WERI-Rb-1 (cell line): ENCODE measurements around the gene GATA2.

Source experiments
- DNase-seq: peaks from one replicate; pipeline ENCODE4 v3.0.0-alpha.2; 2020
- H3K27ac ChIP-seq: fragments of 250-450 bp; sonication (Bioruptor Pico); 2 replicates; pipeline ENCODE4 v1.5.1; 2020; ENCODE audit warnings: mild to moderate bottlenecking, moderate library complexity
- H3K27me3 ChIP-seq: fragments of 250-450 bp; sonication (Bioruptor Pico); 2 replicates; pipeline ENCODE4 v1.5.1; 2021; ENCODE audit warnings: mild to moderate bottlenecking, low read depth, moderate library complexity; ENCODE audit not compliant: insufficient read depth, severe bottlenecking
- H3K36me3 ChIP-seq: fragments of 250-450 bp; sonication (Bioruptor Pico); 2 replicates; pipeline ENCODE4 v1.5.1; 2020; ENCODE audit warnings: mild to moderate bottlenecking, moderate library complexity
- H3K4me3 ChIP-seq: 2 replicates; pipeline ENCODE4 v1.5.1; 2011; ENCODE audit warnings: low read depth, mild to moderate bottlenecking, control low read depth, low read length
- H3K9me3 ChIP-seq: fragments of 250-450 bp; sonication (Bioruptor Pico); 2 replicates; pipeline ENCODE4 v1.5.1; 2021; ENCODE audit warnings: mild to moderate bottlenecking, moderate library complexity; ENCODE audit not compliant: severe bottlenecking
- TF ChIP-seq, protein P1 (sequence below): IDR thresholded peaks from 2 replicates; pipeline ENCODE4 v1.5.1; 2011; ENCODE audit warnings: low read depth, mild to moderate bottlenecking, control low read depth, inconsistent platforms, low read length

Gene GATA2

DNA sequence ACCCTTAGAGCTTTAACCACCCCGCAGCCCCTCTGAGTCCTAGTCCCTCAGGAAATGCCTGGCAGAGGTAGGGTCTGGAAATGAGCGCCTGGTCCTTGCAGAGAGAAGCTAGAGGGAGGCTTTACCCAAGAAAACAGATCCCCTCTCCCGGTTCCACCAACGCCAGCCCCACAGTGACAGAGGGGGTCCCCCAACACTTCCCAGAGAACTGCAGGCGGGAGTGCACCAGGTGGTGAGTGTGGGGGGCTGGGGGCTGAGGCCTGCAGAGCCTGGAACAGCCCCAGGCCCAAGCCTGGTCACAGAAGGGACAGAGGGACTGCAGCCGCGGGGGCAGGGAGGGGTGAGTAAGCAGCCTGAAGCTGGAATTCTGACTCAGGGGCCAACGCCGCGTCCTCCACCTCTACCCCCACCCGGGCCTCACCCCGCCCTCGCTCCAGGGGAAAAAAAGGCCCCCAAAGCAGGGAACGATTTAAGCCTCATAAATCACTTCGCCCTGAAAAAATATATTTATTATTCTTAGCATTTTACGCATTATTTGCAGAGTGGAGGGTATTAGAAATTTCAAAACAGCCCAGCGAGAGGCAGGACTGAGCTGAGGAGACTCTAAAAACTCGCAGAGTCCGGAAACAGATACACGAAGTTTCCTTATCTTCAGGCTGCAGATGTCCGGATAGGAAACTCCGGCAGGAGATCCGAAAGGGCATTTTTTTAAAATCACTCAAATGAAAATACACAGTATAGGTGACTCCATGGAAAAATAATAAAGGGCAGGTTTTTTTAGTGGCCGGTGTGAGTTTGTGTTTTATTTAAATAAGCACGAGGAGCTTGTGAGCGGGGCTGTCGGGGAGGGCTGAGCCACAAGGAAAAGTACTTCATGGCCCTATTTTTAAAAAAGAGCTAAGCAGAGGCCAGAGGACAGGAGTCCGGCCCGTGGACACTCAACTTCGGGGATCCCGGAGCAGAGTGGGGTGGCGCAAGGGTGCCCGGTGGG, 10.0 kb downstream of the GATA2 start:
- TF ChIP-seq, protein P1, sequence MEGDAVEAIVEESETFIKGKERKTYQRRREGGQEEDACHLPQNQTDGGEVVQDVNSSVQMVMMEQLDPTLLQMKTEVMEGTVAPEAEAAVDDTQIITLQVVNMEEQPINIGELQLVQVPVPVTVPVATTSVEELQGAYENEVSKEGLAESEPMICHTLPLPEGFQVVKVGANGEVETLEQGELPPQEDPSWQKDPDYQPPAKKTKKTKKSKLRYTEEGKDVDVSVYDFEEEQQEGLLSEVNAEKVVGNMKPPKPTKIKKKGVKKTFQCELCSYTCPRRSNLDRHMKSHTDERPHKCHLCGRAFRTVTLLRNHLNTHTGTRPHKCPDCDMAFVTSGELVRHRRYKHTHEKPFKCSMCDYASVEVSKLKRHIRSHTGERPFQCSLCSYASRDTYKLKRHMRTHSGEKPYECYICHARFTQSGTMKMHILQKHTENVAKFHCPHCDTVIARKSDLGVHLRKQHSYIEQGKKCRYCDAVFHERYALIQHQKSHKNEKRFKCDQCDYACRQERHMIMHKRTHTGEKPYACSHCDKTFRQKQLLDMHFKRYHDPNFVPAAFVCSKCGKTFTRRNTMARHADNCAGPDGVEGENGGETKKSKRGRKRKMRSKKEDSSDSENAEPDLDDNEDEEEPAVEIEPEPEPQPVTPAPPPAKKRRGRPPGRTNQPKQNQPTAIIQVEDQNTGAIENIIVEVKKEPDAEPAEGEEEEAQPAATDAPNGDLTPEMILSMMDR, result no peak
- Histone ChIP-seq H3K36me3 (no peaks in the 10 kb centered on the region), H3K27me3 (peaks cover 72% of the 10 kb centered on the region), H3K9me3 (no peaks in the 10 kb centered on the region), H3K27ac (no peak overlapping the region), H3K4me3 (no peak overlapping the region)
- no peak for DNase-seq

DNA sequence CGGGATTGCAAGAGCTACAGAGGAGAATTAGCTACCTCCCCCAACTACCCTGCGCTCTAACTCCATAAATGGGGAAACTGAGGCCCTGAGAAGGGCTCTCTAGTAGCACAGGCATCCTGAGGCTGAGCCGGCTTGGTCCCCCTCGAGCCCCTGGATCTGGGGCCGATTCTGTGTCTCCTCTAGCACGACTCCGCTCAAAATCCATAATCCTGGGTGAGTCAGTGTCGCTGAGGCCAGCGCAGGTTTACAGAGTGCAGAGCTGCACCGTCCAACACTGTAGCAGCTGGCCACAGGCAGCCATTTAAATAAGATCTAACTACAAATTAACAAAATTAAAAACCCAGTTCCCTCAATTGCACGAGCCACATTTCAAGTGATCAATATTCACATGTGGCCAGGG, 10.8 kb downstream of the GATA2 start:
- Histone ChIP-seq H3K27me3 (peaks cover 72% of the 10 kb centered on the region), H3K4me3 (peak overlapping the region; percentile 12; the same call in 1 of the 2 replicates), H3K36me3 (no peaks in the 10 kb centered on the region), H3K9me3 (no peaks in the 10 kb centered on the region), H3K27ac (no peak overlapping the region)
- TF ChIP-seq, protein P1, result no peak
- peak; percentile 57 for DNase-seq

DNA sequence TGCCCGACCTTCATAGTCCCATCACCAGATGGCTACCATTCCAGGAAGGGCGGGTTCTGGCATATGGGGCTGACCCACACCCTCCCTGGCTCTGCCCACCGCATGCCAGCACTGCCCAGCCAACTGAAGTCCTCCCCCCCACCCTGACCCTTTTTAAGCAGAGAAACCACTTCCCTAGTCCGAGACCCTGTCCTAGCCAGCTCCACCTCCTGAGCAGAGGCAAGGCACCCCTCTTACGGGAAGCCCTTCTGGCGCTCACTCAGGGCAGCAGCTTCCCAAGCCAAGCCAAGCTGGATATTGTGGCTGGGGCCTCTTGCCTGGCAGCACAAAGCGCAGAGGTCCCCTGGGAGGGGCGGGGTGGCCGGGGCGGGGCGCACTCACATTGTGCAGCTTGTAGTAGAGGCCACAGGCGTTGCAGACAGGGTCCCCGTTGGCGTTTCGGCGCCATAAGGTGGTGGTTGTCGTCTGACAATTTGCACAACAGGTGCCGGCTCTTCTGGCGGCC, 11.5 kb downstream of the GATA2 start:
- peaks cover 70% of the 10 kb centered on the region for H3K27me3 ChIP-seq
- H3K27ac ChIP-seq, result no peak overlapping the region

DNA sequence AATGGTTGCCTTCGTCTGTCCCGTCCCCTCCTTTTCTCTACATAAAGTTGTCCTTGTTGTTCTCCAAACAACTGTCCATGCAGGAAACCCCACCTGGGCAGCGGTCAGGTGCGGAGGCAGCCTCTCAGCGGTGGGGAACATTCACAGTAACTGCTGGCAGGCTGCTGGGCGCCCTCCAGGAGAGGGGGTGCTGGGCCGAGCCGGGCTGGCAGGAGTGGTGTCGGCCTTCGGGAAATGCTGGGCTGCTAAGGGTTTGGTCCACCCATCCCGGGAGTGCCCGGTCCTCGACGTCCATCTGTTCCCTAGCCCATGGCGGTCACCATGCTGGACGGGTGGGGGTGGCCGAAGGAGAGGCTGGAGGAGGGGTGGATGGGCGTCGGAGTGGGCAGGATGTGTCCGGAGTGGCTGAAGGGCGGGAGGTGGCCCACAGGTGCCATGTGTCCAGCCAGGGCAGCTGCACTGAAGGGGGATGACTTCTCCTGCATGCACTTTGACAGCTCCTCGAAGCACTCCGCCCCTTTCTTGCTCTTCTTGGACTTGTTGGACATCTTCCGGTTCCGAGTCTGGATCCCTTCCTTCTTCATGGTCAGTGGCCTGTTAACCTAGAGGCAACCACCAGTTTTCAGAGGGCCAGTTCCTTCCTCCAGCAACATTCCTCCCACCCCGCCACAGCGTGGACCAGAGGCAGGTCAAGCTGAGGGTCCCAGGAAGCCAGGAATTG, 12.1 kb downstream of the GATA2 start:
- DNase-seq, result no peak
- TF ChIP-seq, protein P1, result no peak
- Histone ChIP-seq H3K4me3 (no peak overlapping the region), H3K9me3 (no peaks in the 10 kb centered on the region), H3K36me3 (no peaks in the 10 kb centered on the region), H3K27me3 (peaks cover 64% of the 10 kb centered on the region), H3K27ac (no peak overlapping the region)

More for the DNA sequence above, 11.5 kb downstream of the GATA2 start:
- TF ChIP-seq, protein P1, result no peak
- Histone ChIP-seq H3K4me3 (no peak overlapping the region), H3K36me3 (no peaks in the 10 kb centered on the region), H3K9me3 (no peaks in the 10 kb centered on the region)
- no peak for DNase-seq

DNA sequence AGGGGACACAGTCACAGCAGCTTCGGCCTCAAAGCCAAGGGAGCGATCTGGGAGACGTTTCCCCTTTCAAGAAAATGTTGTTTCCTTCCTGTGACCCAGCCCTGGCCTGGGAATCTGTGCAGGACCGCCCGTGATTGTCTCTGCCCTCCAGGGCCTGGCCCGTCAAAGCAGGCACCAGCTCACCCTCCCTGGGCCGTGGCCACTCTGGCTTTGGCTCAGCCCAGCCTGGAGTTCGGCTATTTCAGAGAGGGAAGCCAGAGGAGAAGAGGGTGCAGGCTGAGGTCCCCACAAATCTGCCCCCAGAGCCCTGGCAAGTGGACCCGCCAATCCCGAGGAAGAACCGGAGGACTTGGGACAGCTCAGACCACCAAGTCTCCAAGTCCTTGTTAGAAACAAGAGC, 12.7 kb downstream of the GATA2 start:
- no peak overlapping the region for H3K27ac ChIP-seq
- no peak overlapping the region for H3K4me3 ChIP-seq
- H3K36me3 ChIP-seq, result no peaks in the 10 kb centered on the region
- H3K9me3 ChIP-seq, result no peaks in the 10 kb centered on the region
- H3K27me3 ChIP-seq, result peaks cover 58% of the 10 kb centered on the region
- no peak for DNase-seq
- TF ChIP-seq, protein P1, result no peak
